ENCODE results near the gene MUC20.

- TF ChIP-seq CTCF (IDR thresholded peaks at IDR 0.05) (no peak), POLR2AphosphoS5 (IDR thresholded peaks at IDR 0.05; ENCODE audit: low read depth, low read length) (no peak), REST (IDR thresholded peaks at IDR 0.05; ENCODE audit: insufficient read depth in 1 of 2, low read depth in 2 of 2, low read length in 1 of 2) (no peak), TCF7L2 (IDR thresholded peaks at IDR 0.05; ENCODE audit: low read depth, low read length) (no peak)
Measured at GRCh38 chr3:195752066-195752465, 31.3 kb downstream of the MUC20 start.
